Hippocampal formation (tissue), 2 donors: ENCODE measurements around the gene CD86.
A peak's percentile ranks its signal among the peaks of the same experiment; 100 is the strongest.
"Not testable (repeated sequence)": the region's sequence is repeated elsewhere in the genome, so short reads cannot be mapped to it uniquely, and the experiment has no call there.

Source experiments
- DNase-seq, 2 donors: peaks; one replicate each; lab custom pipeline; 2025; lab: John Stamatoyannopoulos, UW

CD86 gene

GRCh38 chr3:122055215-122055614, at the start of gene CD86:
Gene CD86, plus strand, starts transcription at chr3:122055362. Its CDS starts 128 bp downstream, at chr3:122055490.
- peak in 1 of 2 donors; percentile 31 for DNase-seq

DNA sequence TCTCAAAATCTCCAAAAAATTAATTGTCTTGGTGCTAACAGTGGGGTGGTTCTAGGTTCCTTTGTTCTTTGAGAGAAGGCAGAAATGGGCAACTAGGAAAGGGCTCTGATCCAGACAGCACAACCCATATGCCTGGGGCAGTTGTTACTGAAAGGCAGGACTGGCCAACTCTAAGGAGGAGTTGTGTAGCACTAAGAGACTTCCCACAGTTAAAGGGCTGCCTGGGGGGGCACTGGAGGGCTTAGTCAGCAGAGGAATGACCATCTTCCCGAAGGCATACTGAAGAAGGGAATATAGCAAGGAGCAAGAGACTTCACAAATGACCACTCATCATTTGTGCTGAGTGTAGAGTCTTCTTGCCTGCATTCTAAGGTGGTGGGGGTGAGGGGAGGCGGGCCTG, 48.9 kb upstream of the CD86 start:
- no peak for DNase-seq

- no peak for DNase-seq
Observed at GRCh38 chr3:122008166-122008565, 47.0 kb upstream of the CD86 start.

DNA sequence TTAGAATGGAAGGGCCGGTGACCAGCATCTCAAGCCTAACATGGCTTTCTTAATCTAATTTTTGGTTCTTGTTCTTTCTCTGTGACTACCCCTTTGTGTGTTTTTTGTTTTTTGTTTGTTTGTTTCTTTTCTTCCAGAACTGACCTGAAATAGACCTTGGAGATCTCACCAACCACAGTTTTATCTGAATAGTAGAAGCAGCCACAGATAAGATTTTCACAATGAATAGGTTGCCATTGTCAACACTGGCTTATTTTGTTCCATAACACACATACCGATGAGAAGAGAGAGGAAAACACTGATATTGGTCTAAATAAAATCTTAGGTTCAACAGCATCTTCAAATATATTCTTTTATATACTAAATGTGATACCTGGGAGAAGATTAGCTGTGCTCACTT, 44.7 kb upstream of the CD86 start:
- DNase-seq = no peak

- no peak for DNase-seq
Observed at GRCh38 chr3:122011396-122011795, 43.8 kb upstream of the CD86 start.

DNA sequence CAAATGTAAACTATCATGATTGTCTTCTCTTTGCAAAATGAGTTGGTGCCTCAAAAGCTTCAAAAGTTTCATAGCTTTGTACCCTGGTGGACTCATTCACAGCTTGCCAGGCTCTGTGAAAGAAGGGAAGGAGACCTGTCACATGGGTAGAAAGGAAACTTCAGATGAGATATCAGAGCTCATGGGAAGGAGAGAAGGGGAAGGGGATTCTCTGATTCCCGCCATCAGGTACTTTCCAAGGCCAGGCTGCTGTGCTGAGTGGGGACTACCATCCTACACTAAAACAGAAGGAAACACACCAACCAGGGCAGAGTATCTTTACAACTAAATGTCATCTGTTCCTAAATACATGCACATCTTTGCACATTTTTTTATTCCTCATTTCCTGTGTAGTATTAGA, 42.3 kb upstream of the CD86 start:
- no peak for DNase-seq

DNA sequence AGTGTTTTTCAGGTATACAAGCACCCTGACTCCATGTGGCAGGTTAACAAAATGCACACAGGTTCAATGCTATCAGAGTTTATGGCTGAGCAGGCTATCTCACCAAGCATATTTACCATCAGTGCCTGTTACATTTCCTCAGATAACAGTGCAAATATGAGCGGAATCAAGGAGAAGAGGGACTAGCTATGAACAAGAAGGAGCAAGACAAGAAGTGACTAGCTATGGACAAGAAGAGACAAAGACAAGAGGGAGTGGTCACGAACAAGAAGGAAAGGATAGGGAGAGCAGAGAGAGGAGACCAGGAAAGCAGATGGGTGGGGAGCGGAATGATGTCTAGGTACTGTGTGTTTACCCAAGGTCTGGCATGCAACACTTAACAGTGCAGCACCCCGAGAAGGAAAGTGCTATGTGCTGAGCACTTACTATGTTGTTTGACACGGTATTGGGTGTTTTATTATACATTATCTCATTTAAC, 41.7 kb upstream of the CD86 start:
- DNase-seq = no peak

GRCh38 chr3:122014741-122015140, 40.4 kb upstream of the CD86 start:
- DNase-seq = no peak

DNA sequence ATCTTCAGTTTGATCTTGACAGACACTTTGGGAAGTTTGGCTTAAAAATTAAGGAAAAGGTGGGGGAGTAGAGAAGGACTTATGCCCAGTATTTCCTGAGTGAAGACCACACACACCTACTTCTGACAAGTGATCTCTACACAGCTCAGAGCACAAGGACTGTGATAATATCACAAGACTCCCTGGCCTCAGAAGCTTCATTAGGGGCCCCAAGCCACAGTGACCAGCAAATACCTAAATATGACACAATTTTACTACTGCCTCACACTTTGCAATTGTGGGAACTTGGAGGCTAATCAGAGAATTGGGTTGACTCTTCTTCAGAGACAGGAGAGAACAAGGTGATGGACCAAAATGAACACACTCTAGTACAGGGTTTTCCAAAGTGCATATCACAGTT, 35.7 kb upstream of the CD86 start:
- DNase-seq = no peak

- no peak for DNase-seq
Observed at GRCh38 chr3:122021037-122021436, 34.1 kb upstream of the CD86 start.

DNA sequence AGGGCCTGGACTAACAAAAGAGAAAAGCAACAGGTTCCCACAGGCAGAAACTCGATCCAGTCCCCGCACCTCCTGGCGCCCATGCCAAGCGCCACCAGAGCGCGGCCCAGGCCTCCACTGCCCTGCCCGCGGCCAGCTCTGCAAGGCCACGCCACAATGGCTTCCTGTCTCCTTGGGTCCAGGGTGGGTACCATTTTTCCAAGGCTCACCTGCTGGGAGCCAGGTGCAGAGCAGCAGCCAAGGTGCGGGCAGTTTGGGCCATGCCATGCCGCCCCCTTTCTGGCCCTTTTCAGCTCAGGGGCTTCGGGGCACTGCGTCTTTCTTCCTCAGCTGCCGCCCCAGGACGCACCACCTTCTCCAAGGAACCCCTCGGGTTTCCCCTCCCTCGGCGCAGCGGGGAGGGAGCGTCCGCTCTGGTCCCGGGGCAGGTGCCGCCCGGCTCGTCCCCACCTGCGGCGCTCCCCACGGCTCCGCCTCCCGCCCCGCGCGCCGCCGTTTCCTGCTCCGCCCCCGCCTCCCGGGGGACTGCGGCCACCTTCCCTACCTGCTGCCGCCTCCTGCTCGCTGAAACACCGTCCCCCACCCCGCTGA, 33.3 kb upstream of the CD86 start, which contains the start of gene ILDR1:
ILDR1 (minus strand) TSS at position 437 of the 591 bp plus-strand sequence; CDS start at position 267, 170 bp downstream.
- DNase-seq = no peak

GRCh38 chr3:122023335-122023910, 31.7 kb upstream of the CD86 start:
- no peak for DNase-seq

GRCh38 chr3:122024800-122025199, 30.4 kb upstream of the CD86 start:
- no peak for DNase-seq

GRCh38 chr3:122025296-122025695, 29.9 kb upstream of the CD86 start:
- DNase-seq = no peak

- DNase-seq = no peak
Observed at GRCh38 chr3:122030381-122031122, 24.6 kb upstream of the CD86 start.

GRCh38 chr3:122031123-122031468, 24.1 kb upstream of the CD86 start:
- DNase-seq = no peak

GRCh38 chr3:122032531-122032930, 22.6 kb upstream of the CD86 start:
- DNase-seq = no peak

DNA sequence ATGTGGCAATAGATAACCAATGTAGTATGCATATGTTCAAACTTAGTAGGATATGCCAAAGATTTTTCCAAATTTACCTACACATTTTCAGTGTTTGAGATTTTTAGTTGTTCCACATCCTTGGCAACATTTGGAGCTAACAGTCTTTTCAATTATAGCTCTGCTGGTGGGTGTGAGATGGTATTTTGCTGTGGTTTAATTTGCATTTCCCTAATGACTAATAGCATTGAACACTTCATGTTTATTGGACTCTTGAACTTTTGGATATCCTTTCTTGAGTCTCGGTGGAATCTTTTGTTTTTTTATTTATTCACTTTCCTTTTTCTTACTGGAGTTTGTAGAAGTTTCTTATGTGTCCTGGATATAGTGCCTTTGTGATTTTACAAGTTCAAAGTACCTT, 22.1 kb upstream of the CD86 start:
- DNase-seq = no peak

- not testable (repeated sequence) for DNase-seq
Observed at GRCh38 chr3:122047296-122047695, 7.9 kb upstream of the CD86 start.

GRCh38 chr3:122047773-122048172, 7.4 kb upstream of the CD86 start:
- DNase-seq = not testable (repeated sequence)

DNA sequence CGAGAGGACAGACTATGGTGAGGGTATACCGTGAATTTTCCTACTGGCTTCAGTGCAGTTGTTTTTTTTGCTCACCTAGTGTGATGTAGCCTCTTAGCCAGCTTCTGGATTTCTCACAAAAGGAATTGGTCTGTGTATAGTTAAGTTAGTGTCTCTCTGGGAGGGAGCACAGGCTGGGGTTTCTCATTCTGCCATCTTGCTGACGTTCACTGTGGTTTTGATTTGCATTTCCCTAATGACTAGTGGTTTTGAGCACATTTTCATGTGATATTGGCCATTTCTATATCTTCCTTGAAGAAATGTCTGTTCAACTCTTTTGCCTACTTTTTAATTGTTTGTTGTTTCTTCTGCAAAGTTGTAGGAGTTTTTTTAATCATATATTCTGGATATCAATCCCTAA, 2.2 kb upstream of the CD86 start:
- no peak for DNase-seq

DNA sequence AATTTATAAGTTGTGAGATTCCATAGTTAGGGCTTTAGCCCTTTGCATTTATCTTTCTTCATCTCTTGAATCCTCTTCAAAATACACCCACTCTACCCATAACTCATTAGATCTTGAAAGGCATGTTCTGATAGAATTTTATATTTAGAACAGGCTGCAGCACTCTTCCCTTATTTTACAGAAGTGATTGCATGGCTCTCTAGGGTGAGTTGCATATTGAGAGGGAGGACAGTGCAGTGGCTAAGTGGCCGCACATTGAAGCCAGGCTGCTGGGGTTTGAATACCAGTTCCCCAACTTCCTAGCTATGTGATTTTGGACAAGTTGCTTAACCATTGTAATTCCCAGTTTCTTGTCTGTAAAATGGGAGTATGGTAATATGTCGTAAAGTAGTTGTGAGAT, 2.5 kb downstream of the CD86 start:
- DNase-seq = no peak

GRCh38 chr3:122058294-122058693, 3.1 kb downstream of the CD86 start:
- DNase-seq = no peak
